ENCODE results near the gene DNAAF8.
"Not testable (repeated sequence)": the region's sequence is repeated elsewhere in the genome, so short reads cannot be mapped to it uniquely, and the experiment has no call there.

Gene DNAAF8

GRCh38 chr16:4754865-4755264 is 20.5 kb downstream of the DNAAF8 start:
- no peak for DNase-seq

- DNase-seq: no peak
Observed at GRCh38 chr16:4755687-4756086, 21.4 kb downstream of the DNAAF8 start.

GRCh38 chr16:4760221-4760910 is 26.0 kb downstream of the DNAAF8 start:
- no peak for DNase-seq

- DNase-seq: no peak
Observed at GRCh38 chr16:4762205-4762604, 27.9 kb downstream of the DNAAF8 start.

- no peak for DNase-seq
Observed at GRCh38 chr16:4763791-4764190, 29.5 kb downstream of the DNAAF8 start.

GRCh38 chr16:4765511-4766474 is 31.5 kb downstream of the DNAAF8 start:
- DNase-seq: no peak

- DNase-seq: peak; percentile 89
Observed at GRCh38 chr16:4766875-4767628, 32.7 kb downstream of the DNAAF8 start, which contains the start of gene ZNF500. TSS of gene ZNF500 (minus strand) at chr16:4767162. CDS start at chr16:4765978, 1,184 bp downstream.

- no peak for DNase-seq
Observed at GRCh38 chr16:4767872-4768548, 33.7 kb downstream of the DNAAF8 start.

- DNase-seq: peak; percentile 82
Observed at GRCh38 chr16:4768549-4769305, 34.4 kb downstream of the DNAAF8 start.

- DNase-seq: no peak
Observed at GRCh38 chr16:4769306-4769638, 34.9 kb downstream of the DNAAF8 start.

- DNase-seq: no peak
Observed at GRCh38 chr16:4771646-4772045, 37.3 kb downstream of the DNAAF8 start.

GRCh38 chr16:4772351-4772750 is 38.0 kb downstream of the DNAAF8 start:
- DNase-seq: no peak

GRCh38 chr16:4775005-4775404 is 40.7 kb downstream of the DNAAF8 start:
- no peak for DNase-seq

GRCh38 chr16:4776141-4776705 is 41.9 kb downstream of the DNAAF8 start:
- DNase-seq: no peak

GRCh38 chr16:4777339-4778049 is 43.2 kb downstream of the DNAAF8 start:
- DNase-seq: no peak

GRCh38 chr16:4778050-4778392 is 43.7 kb downstream of the DNAAF8 start:
- DNase-seq: no peak

- DNase-seq: no peak
Observed at GRCh38 chr16:4780235-4780634, 45.9 kb downstream of the DNAAF8 start.

- no peak for DNase-seq
Observed at GRCh38 chr16:4783251-4783950, 49.1 kb downstream of the DNAAF8 start.

GRCh38 chr16:4783951-4784336 is 49.6 kb downstream of the DNAAF8 start:
- no peak for DNase-seq

- DNase-seq: not testable (repeated sequence)
Observed at GRCh38 chr16:4784444-4784987, 50.2 kb downstream of the DNAAF8 start.
